ENCODE measurements around the gene CIDEC. TPM values are rescaled to one million over a fixed set of nuclear protein-coding genes. Genes with fewer than 3 reads are reported as not detected.
"Not testable (repeated sequence)": the region's sequence is repeated elsewhere in the genome, so short reads cannot be mapped to it uniquely, and the experiment has no call there.

The CIDEC gene
- total RNA-seq, 1 donor from 2014 or later: not detected

DNA sequence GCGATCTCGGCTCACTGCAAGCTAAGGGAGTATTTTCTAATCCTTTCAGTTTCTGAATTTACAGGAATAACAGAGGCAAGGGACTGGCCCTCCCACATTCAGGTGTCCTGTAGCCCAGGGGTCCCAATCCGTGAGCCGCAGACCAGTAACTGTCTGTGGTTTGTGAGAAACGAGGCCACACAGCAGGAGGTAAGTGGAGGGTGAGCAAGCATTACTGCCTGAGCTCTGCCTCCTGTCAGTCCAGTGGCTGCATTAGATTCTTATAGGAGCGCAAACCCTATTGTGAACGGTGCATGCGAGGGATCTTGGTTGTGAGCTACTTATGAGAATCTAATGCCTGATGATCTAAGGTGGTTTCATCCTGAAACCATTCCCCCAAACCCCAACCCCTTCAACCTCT is 31.8 kb upstream of the CIDEC start:
- Mint-ChIP-seq H3K27ac (no peak overlapping the region), H3K36me3 (ENCODE audit: low read depth) (peaks cover 2% of the 10 kb centered on the region), H3K4me1 (peaks cover 24% of the 10 kb centered on the region), H3K27me3 (peaks cover 2% of the 10 kb centered on the region), H3K4me3 (no peak overlapping the region), H3K9me3 (no peaks in the 10 kb centered on the region)
- intact Hi-C loops (cut with micrococcal nuclease): no loop called here
- DNase-seq: no peak

- Mint-ChIP-seq H3K4me3 (no peak overlapping the region), H3K9me3 (no peaks in the 10 kb centered on the region), H3K36me3 (ENCODE audit: low read depth) (peaks cover 2% of the 10 kb centered on the region), H3K27me3 (peaks cover 2% of the 10 kb centered on the region), H3K27ac (peak overlapping the region; percentile 23), H3K4me1 (peaks cover 14% of the 10 kb centered on the region)
- intact Hi-C loops (cut with micrococcal nuclease): no loop called here
- DNase-seq: no peak
Measured at GRCh38 chr3:9909221-9910013, 29.4 kb upstream of the CIDEC start.

DNA sequence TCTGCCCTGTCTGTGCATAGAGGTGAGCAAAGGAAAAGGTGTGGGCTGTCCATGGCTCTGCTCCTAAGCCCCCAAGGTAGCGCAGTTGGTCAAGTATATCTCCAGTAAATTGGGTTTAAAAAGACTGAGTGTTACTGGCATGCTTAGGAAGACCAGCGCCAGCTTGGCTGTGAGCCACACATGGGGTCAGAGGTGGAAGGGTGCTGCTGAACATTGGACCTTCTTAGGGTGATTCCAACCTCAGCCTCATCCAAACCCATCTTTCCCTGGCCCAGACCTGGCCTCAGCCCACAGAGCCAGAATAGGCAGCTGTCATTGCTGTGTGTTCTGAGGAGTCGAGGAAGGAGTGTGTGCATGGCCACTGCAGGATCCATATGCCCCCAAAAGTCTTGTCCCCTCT is 28.2 kb upstream of the CIDEC start:
- Mint-ChIP-seq H3K27ac (no peak overlapping the region), H3K4me3 (no peak overlapping the region), H3K27me3 (peaks cover 2% of the 10 kb centered on the region), H3K36me3 (ENCODE audit: low read depth) (peaks cover 2% of the 10 kb centered on the region), H3K9me3 (no peaks in the 10 kb centered on the region), H3K4me1 (peaks cover 22% of the 10 kb centered on the region)
- no peak for DNase-seq
- intact Hi-C loops (cut with micrococcal nuclease): no loop called here

DNA sequence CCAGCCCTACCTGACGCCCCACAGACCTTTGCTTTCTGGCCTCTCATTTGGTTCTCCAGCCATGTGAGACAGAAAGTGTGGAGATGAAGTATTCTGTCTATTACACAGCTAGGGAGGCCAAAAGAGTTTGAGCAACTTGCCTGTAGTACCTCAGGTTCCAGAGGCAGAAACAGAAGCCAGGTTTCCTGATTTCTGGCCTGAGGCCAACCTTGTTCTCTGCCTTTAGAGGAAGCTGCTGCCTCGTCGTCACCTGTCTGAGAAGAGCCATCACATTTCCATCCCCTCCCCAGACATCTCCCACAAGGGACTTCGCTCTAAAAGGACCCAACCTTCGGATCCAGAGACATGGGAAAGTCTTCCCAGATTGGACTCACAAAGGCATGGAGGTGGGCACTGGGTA is 26.4 kb upstream of the CIDEC start:
- no peak overlapping the region for H3K4me3 Mint-ChIP-seq
- no peaks in the 10 kb centered on the region for H3K36me3 Mint-ChIP-seq (ENCODE audit: low read depth)
- no peak for DNase-seq
- H3K27me3 Mint-ChIP-seq: no peaks in the 10 kb centered on the region
- no peaks in the 10 kb centered on the region for H3K9me3 Mint-ChIP-seq
- intact Hi-C loops (cut with micrococcal nuclease): no loop called here
- H3K4me1 Mint-ChIP-seq: peaks cover 35% of the 10 kb centered on the region
- H3K27ac Mint-ChIP-seq: no peak overlapping the region

DNA sequence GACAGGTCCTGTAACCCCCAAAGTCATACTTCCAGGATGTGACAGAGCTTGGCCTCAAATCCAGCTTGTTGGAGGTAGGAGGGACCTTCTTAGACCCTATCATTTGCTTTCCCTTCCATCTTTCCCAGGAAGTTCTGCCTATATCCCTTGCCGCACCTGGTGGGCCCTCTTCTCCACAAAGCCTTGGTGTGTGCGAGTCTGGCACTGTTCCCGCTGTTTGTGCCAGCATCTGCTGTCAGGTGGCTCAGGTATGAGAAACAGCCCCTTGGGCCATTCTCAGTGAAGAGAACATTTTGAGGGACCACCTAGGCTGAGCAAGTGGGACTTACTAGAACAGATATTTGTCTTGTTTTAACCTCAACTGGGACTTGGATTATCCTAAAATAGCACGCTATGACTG is 23.9 kb upstream of the CIDEC start:
- Mint-ChIP-seq H3K4me3 (no peak overlapping the region), H3K36me3 (ENCODE audit: low read depth) (no peaks in the 10 kb centered on the region), H3K9me3 (no peaks in the 10 kb centered on the region), H3K27me3 (no peaks in the 10 kb centered on the region), H3K27ac (no peak overlapping the region), H3K4me1 (peaks cover 29% of the 10 kb centered on the region)
- intact Hi-C loops (cut with micrococcal nuclease): loop anchor here (2.0 kb wide), 1 partner anchor 13 kb away; the partner anchor contains the start of gene IL17RC
- no peak for DNase-seq

GRCh38 chr3:9903238-9903624 is 23.2 kb upstream of the CIDEC start:
- Mint-ChIP-seq H3K4me3 (peak overlapping the region; percentile 58), H3K27me3 (no peaks in the 10 kb centered on the region), H3K36me3 (ENCODE audit: low read depth) (no peaks in the 10 kb centered on the region), H3K27ac (peak overlapping the region; percentile 78), H3K9me3 (no peaks in the 10 kb centered on the region), H3K4me1 (peaks cover 29% of the 10 kb centered on the region)
- DNase-seq: no peak
- intact Hi-C loops (cut with micrococcal nuclease): loop anchor here (2.0 kb wide), 1 partner anchor 14 kb away; the partner anchor contains the start of gene IL17RC

DNA sequence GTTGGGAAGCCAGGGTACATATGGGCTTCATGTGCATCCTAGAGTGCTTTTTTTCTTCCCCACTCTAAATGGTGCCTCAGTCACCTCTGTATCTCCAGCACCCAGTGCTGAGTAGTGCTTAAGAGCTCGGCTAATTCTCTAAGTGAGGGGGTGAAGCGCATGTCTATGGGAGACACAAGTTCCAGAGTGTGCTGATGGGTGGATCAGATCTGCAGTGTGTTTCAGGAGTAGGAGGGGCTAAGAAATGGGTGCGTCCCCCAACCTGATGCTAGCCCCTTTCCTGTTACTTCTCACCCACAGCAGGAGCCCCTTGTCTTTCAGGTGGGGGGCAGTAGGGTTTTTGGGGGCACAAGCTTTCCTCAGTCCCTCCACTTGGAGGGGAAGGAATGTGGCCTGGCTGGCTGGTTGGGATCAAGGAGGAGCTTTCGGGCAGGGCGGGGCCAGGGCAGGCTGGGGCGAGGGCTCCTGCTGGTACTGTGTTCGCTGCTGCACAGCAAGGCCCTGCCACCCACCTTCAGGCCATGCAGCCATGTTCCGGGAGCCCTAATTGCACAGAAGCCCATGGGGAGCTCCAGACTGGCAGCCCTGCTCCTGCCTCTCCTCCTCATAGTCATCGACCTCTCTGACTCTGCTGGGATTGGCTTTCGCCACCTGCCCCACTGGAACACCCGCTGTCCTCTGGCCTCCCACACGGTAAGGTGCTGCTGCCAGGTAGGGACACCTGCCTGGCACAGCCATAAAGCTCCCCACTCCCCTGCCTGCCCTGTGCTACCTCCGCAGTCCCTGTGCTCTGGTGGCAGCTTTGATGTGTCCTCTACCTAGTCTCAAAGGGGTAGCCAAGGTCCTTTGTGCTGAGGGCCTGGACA is 22.6 kb upstream of the CIDEC start, which contains the start of gene IL17RE:
Gene IL17RE, plus strand, starts transcription at position 477 of the 866 bp plus-strand sequence. Its CDS starts 85 bp downstream, at position 562.
- no peak for DNase-seq
- Mint-ChIP-seq H3K4me1 (peaks cover 30% of the 10 kb centered on the region), H3K4me3 (peak within 1 kb of the TSS; percentile 71), H3K27ac (peak within 1 kb of the TSS; percentile 80), H3K27me3 (no peaks in the 10 kb centered on the region), H3K9me3 (no peaks in the 10 kb centered on the region), H3K36me3 (ENCODE audit: low read depth) (no peaks in the 10 kb centered on the region)
- intact Hi-C loops (cut with micrococcal nuclease): loop anchor here (1.0 to 2.0 kb wide), 2 partner anchors 12 to 14 kb away; partner anchors contain the start of genes IL17RC and JAGN1

DNA sequence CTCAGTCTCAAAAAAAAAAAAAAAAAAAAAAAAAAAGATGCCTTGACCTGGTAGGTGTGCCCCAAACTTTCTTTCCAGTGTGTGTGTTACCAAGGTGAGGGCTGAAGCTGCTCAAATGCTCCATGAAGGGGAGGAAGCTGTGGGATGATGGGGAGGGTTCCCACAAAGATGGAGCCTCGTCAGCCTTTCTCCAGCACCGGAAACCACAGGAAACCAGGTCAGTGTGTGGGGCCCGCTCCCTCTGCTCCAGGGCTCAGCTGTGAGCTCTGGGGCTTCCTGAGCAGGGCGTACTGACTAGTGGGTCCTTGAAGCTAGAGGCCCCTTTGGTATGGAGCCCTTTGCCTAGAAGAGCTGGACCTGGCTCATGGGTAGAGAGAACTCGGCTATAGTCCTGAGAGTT is 21.9 kb upstream of the CIDEC start:
- Mint-ChIP-seq H3K27me3 (no peaks in the 10 kb centered on the region), H3K4me1 (peaks cover 30% of the 10 kb centered on the region), H3K27ac (peak overlapping the region; percentile 80), H3K36me3 (ENCODE audit: low read depth) (peaks cover 2% of the 10 kb centered on the region), H3K9me3 (no peaks in the 10 kb centered on the region), H3K4me3 (peak overlapping the region; percentile 71)
- intact Hi-C loops (cut with micrococcal nuclease): loop anchor here (1.0 to 2.0 kb wide), 2 partner anchors 12 to 15 kb away; partner anchors contain the start of genes IL17RC and JAGN1
- peak; percentile 79 for DNase-seq

- DNase-seq; H3K9me3 Mint-ChIP-seq; H3K27ac Mint-ChIP-seq; intact Hi-C loops (cut with micrococcal nuclease); H3K27me3 Mint-ChIP-seq; H3K36me3 Mint-ChIP-seq (ENCODE audit: low read depth); H3K4me3 Mint-ChIP-seq: not testable (repeated sequence)
- peaks cover 32% of the 10 kb centered on the region for H3K4me1 Mint-ChIP-seq
Measured at GRCh38 chr3:9900965-9901415, 20.9 kb upstream of the CIDEC start.

GRCh38 chr3:9899289-9899791 is 19.3 kb upstream of the CIDEC start:
- H3K27me3 Mint-ChIP-seq: no peaks in the 10 kb centered on the region
- intact Hi-C loops (cut with micrococcal nuclease): no loop called here
- no peak overlapping the region for H3K4me3 Mint-ChIP-seq
- peaks cover 37% of the 10 kb centered on the region for H3K4me1 Mint-ChIP-seq
- no peak for DNase-seq
- H3K36me3 Mint-ChIP-seq (ENCODE audit: low read depth): peaks cover 13% of the 10 kb centered on the region
- peak overlapping the region; percentile 39 for H3K27ac Mint-ChIP-seq
- H3K9me3 Mint-ChIP-seq: peaks cover 4% of the 10 kb centered on the region

DNA sequence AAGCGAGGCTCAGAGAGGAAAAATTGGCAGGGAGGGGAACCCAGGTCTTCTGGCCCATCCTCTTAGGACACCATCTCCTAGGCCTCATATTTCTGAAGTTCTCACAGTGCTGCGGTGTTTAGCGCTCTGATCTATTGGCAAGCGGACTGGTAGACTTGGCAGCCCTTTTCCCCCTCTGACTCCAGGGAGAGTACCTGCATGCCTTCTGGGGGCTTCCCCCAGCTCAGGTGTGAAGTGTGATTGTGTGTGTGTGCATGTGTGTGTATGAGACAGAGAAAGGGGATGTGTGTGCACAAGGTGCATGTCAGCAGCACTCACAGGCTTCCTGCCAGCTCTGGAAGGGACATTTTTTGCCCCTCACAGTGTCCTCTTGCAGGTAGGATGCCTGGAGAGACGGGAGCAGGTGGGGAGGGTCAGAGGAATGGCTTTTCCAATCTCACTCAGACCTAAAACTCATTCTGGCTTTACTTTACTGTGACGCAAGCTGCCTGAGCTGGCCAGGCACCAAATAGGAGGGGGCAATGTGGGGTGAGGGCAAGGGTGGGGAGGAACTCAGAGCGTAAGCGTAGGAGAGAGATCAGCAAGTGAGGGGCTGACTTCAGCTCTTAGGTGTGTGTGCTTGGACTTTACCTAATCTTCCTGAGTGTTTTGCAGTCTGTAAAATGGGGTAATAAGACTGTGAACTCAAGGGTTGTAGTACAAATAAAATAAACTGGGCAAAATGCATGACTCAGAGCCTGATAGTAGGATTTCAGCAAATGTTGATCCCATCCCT is 18.6 kb upstream of the CIDEC start:
- peaks cover 20% of the 10 kb centered on the region for H3K36me3 Mint-ChIP-seq (ENCODE audit: low read depth)
- intact Hi-C loops (cut with micrococcal nuclease): no loop called here
- no peak for DNase-seq
- peaks cover 4% of the 10 kb centered on the region for H3K9me3 Mint-ChIP-seq
- no peak overlapping the region for H3K4me3 Mint-ChIP-seq
- H3K27ac Mint-ChIP-seq: no peak overlapping the region
- peaks cover 39% of the 10 kb centered on the region for H3K4me1 Mint-ChIP-seq
- H3K27me3 Mint-ChIP-seq: no peaks in the 10 kb centered on the region

DNA sequence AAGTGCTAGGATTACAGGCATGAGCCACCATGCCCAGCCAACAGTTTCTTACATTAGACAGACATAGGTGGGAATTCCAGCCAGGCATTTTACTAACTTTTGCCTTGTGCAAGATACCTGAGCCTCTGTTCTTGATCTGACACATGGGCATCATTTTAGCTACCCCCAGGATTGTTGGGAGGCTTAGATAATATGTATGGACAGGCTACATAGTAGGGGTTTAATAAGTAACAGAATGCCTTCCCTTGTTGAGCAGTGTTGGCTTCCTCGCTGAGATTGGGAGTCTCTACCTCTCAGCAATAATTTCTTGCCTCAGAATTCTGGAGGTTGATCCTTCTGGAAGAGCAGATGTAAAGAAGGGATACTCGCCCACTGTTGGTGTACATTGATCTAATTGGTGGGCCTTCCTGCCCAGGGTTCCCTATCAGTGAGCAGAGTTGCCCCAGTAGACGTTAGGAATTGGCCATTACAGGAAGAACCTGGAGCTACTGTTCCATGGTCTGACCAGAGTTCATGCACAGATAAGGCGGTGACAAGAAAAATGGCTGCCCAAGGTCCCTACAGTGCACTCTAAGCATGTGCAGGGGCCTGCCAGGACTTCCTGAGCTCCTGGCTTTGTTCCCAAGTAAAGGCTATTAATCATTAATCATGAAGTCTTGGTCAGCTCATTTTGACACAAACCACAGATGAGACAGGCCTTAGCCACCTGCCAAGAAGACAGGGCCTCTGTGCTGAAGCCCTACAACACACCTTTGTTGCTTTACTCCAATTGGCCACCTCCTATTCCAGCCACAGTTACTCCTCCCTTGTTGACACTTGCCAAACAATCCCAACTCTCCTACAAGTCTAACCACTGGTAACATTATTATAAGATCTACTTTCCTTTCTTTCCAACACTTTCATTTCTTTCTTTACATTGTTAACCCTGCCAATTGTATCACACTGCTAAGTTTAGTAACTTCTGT is 17.6 kb upstream of the CIDEC start:
- Mint-ChIP-seq H3K36me3 (ENCODE audit: low read depth) (peaks cover 27% of the 10 kb centered on the region), H3K27me3 (no peaks in the 10 kb centered on the region), H3K4me1 (peaks cover 36% of the 10 kb centered on the region), H3K27ac (no peak overlapping the region), H3K4me3 (no peak overlapping the region), H3K9me3 (peaks cover 4% of the 10 kb centered on the region)
- intact Hi-C loops (cut with micrococcal nuclease): no loop called here
- DNase-seq: no peak

Data from activated CD4-positive, alpha-beta T cell treated with anti-CD3 and anti-CD28 coated beads, Interleukin-2, amount 10 ng/mL, durations not matched to agents 24 days and 14 days (primary cell).